ENCODE data around the gene NR5A2.

- TF ChIP-seq, protein P1, sequence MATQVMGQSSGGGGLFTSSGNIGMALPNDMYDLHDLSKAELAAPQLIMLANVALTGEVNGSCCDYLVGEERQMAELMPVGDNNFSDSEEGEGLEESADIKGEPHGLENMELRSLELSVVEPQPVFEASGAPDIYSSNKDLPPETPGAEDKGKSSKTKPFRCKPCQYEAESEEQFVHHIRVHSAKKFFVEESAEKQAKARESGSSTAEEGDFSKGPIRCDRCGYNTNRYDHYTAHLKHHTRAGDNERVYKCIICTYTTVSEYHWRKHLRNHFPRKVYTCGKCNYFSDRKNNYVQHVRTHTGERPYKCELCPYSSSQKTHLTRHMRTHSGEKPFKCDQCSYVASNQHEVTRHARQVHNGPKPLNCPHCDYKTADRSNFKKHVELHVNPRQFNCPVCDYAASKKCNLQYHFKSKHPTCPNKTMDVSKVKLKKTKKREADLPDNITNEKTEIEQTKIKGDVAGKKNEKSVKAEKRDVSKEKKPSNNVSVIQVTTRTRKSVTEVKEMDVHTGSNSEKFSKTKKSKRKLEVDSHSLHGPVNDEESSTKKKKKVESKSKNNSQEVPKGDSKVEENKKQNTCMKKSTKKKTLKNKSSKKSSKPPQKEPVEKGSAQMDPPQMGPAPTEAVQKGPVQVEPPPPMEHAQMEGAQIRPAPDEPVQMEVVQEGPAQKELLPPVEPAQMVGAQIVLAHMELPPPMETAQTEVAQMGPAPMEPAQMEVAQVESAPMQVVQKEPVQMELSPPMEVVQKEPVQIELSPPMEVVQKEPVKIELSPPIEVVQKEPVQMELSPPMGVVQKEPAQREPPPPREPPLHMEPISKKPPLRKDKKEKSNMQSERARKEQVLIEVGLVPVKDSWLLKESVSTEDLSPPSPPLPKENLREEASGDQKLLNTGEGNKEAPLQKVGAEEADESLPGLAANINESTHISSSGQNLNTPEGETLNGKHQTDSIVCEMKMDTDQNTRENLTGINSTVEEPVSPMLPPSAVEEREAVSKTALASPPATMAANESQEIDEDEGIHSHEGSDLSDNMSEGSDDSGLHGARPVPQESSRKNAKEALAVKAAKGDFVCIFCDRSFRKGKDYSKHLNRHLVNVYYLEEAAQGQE (tag by site-specific recombination; IDR thresholded peaks at IDR 0.05), result no peak
- TF ChIP-seq, protein P2, sequence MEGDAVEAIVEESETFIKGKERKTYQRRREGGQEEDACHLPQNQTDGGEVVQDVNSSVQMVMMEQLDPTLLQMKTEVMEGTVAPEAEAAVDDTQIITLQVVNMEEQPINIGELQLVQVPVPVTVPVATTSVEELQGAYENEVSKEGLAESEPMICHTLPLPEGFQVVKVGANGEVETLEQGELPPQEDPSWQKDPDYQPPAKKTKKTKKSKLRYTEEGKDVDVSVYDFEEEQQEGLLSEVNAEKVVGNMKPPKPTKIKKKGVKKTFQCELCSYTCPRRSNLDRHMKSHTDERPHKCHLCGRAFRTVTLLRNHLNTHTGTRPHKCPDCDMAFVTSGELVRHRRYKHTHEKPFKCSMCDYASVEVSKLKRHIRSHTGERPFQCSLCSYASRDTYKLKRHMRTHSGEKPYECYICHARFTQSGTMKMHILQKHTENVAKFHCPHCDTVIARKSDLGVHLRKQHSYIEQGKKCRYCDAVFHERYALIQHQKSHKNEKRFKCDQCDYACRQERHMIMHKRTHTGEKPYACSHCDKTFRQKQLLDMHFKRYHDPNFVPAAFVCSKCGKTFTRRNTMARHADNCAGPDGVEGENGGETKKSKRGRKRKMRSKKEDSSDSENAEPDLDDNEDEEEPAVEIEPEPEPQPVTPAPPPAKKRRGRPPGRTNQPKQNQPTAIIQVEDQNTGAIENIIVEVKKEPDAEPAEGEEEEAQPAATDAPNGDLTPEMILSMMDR (tag by site-specific recombination; IDR thresholded peaks at IDR 0.05), result no peak
- TF ChIP-seq REPIN1 (tag by site-specific recombination; IDR thresholded peaks at IDR 0.05; ENCODE audit: low read depth) (no peak), ZNF513 (tag by site-specific recombination; IDR thresholded peaks at IDR 0.05) (no peak), SP7 (tag by site-specific recombination; IDR thresholded peaks at IDR 0.05) (no peak), ZBTB7A (tag by site-specific recombination; IDR thresholded peaks at IDR 0.05; ENCODE audit: low read depth) (no peak), ATF2 (tag by site-specific recombination; IDR thresholded peaks at IDR 0.05; ENCODE audit: low read depth) (no peak), ZNF529 (tag by site-specific recombination; IDR thresholded peaks at IDR 0.05; ENCODE audit: insufficient replicate concordance) (no peak), ZBTB6 (tag by site-specific recombination; IDR thresholded peaks at IDR 0.05) (no peak), ZNF449 (tag by site-specific recombination; IDR thresholded peaks at IDR 0.05) (no peak)
Observed at GRCh38 chr1:200172311-200172710, 144.8 kb downstream of the NR5A2 start.

Data from HEK293 (cell line).